Ovary (tissue), 9 donors: Measurements from ENCODE around the gene MED22. TPM values are rescaled to one million over a fixed set of nuclear protein-coding genes. Genes with fewer than 3 reads are reported as not detected.

ENCODE experiments used
- DNase-seq, 5 donors: peaks; one replicate each; pipeline ENCODE4 v3.0.0-alpha.2; 2019 to 2020
- H3K27ac ChIP-seq, 2 donors: fragments of 200-600 bp; one replicate each; pipeline versions ENCODE4 v1.5.1 to v1.8.0; 2019 to 2022
- H3K27me3 ChIP-seq: fragments of 200-600 bp; one replicate; pipeline ENCODE4 v1.8.0; 2022
- H3K36me3 ChIP-seq: fragments of 200-600 bp; sonication (generic); one replicate; pipeline ENCODE4 v1.5.1; 2019
- H3K4me1 ChIP-seq: one replicate; pipeline ENCODE4 v1.8.1; 2013; ENCODE audit warnings: mild to moderate bottlenecking, moderate library complexity; ENCODE audit not compliant: insufficient read depth
- H3K4me3 ChIP-seq: fragments of 200-600 bp; sonication (generic); one replicate; pipeline ENCODE4 v1.5.1; 2017
- H3K9me3 ChIP-seq, 2 donors: fragments of 200-600 bp in 1 of 2; sonication (generic) in 1 of 2; one replicate each; pipeline versions ENCODE4 v1.5.1 to v1.8.1; 2013 to 2019; ENCODE audit warnings: mild to moderate bottlenecking in 1 of 2, moderate library complexity in 1 of 2
- CTCF ChIP-seq, 3 donors: fragments of 450-650 bp in 2 of 3; fragments of 200-600 bp in 1 of 3; IDR thresholded peaks; one replicate each; pipeline versions ENCODE4 v1.5.1 to v1.8.0; 2016 to 2022; ENCODE audit warnings: antibody characterized with exemption in 3 of 3, mild to moderate bottlenecking in 1 of 3
- EP300 ChIP-seq: sonication (generic); formaldehyde crosslinking; IDR thresholded peaks from one replicate; pipeline ENCODE4 v1.6.1; 2017; ENCODE audit warnings: antibody characterized with exemption
- POLR2A ChIP-seq: fragments of 450-650 bp; IDR thresholded peaks from one replicate; pipeline ENCODE4 v1.6.1; 2017; ENCODE audit warnings: antibody characterized with exemption, mild to moderate bottlenecking, moderate library complexity
- WGBS, 3 donors: extraction: QIAGEN DNeasy Blood & Tissue Kit in 1 of 3; methylation state at CpG; one replicate each; pipeline versions ENCODE4 v1.1.5 to v1.1.7; 2013 to 2017; 5-methylcytosine and 5-hydroxymethylcytosine counted together
- intact Hi-C, 4 donors: fragments of 100-400 bp; cut with DNase I; formaldehyde crosslinking; loops; one replicate each; pipeline versions ENCODE4 v1.11.0 to v1.15.1; 2022 to 2023
- polyA plus RNA-seq, 2 donors: library from polyadenylated mRNA; stranded (reverse); fragments of 200-250 nt in 1 of 2; fragments of 350-450 nt in 1 of 2; fragmentation: Illumina TruSeq in 1 of 2; extraction: RNeasy Lipid Tissue Mini Kit (QIAGEN cat#74804) in 1 of 2; gene quantifications; one replicate each; pipeline ENCODE4 v1.2.3, GENCODE V29; 2013 to 2014
- total RNA-seq, 7 donors: library from RNA; depleted of rRNA in 2 of 7; stranded (reverse); fragments of >200 nt in 2 of 7; fragmentation: NEBNext Ultra II Directional in 3 of 7; extraction: Animal tissue kit (Norgen Biotek cat#: 25700) in 3 of 7; gene quantifications; one replicate each; pipeline versions ENCODE4 v1.1.0 to v1.2.4, GENCODE V29; 2016 to 2023
- donor health status: DM: no; HTN: no; CAD: no; lungs with moderate emphysema.
- donor health status: DM: no; HTN: no; CAD: no.
- donor health status: Bipolar disorder and iron deficiency.
- donor health status: DM: yes; HTN: yes; CAD: no.
- donor health status: DM: no; HTN: no; CAD: no.
- donor health status: DM: yes; HTN: yes; CAD: no.

MED22 gene
- total and polyA plus RNA-seq, 9 donors, result 8.3 to 43.8 (median 27.3) TPM

GRCh38 chr9:133355881-133356357, 8.0 kb upstream of the MED22 start:
- Histone ChIP-seq H3K4me3 (peak overlapping the region; percentile 77), H3K4me1 (peaks cover 6% of the 10 kb centered on the region), H3K27ac (peak overlapping the region in 1 of 2 donors; percentile 28), H3K9me3 (no peaks in the 10 kb centered on the region), H3K27me3 (no peaks in the 10 kb centered on the region), H3K36me3 (no peaks in the 10 kb centered on the region)
- DNase-seq, result no peak
- intact Hi-C loops, result no loop called here
- 1% methylated on average over 30 to 31 of the region's 31 CpGs for WGBS, 3 donors
- no peak for TF ChIP-seq EP300
- no peak for TF ChIP-seq POLR2A
- TF ChIP-seq CTCF (IDR thresholded peaks at IDR 0.05), result no peak

- H3K9me3 ChIP-seq, result no peaks in the 10 kb centered on the region
- H3K4me1 ChIP-seq, result peaks cover 6% of the 10 kb centered on the region
- H3K27ac ChIP-seq, result no peak overlapping the region
- H3K36me3 ChIP-seq, result no peaks in the 10 kb centered on the region
- H3K27me3 ChIP-seq, result no peaks in the 10 kb centered on the region
- H3K4me3 ChIP-seq, result no peak overlapping the region
- no peak for DNase-seq
- intact Hi-C loops, result no loop called here
- TF ChIP-seq EP300 (no peak), CTCF (IDR thresholded peaks at IDR 0.05) (no peak), POLR2A (no peak)
- WGBS, 3 donors, result 76 to 79% (median 78%) methylated on average over 7 of the region's 7 CpGs
Measured at GRCh38 chr9:133354766-133355165, 6.8 kb upstream of the MED22 start.

DNA sequence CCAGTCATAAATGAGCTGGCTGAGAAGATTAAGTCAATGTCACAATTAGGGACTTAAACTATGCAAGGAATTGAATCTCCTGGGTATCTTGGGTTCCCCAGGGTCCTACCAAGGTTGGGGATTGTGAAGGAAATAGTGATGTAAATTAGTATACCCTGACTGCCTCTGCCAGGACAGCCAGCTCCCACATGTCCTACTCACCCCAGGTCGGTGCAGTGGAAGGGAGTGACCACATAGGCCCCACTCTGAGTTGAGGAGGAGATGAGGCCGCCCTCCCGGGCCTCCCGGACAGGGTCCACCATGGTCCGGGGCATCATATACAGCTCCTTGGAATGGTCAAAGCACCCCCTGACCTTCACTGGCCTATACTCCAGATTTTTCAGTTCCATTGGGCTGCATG, 5.6 kb upstream of the MED22 start:
- H3K4me3 ChIP-seq, result no peak overlapping the region
- no peaks in the 10 kb centered on the region for H3K27me3 ChIP-seq
- no peaks in the 10 kb centered on the region for H3K36me3 ChIP-seq
- intact Hi-C loops, result no loop called here
- DNase-seq, result no peak
- TF ChIP-seq CTCF (IDR thresholded peaks at IDR 0.05), result no peak
- no peak for TF ChIP-seq EP300
- TF ChIP-seq POLR2A, result no peak
- no peaks in the 10 kb centered on the region for H3K9me3 ChIP-seq
- H3K4me1 ChIP-seq, result peaks cover 6% of the 10 kb centered on the region
- WGBS, 3 donors, result 54 to 61% (median 56%) methylated on average over 5 of the region's 5 CpGs
- no peak overlapping the region for H3K27ac ChIP-seq

DNA sequence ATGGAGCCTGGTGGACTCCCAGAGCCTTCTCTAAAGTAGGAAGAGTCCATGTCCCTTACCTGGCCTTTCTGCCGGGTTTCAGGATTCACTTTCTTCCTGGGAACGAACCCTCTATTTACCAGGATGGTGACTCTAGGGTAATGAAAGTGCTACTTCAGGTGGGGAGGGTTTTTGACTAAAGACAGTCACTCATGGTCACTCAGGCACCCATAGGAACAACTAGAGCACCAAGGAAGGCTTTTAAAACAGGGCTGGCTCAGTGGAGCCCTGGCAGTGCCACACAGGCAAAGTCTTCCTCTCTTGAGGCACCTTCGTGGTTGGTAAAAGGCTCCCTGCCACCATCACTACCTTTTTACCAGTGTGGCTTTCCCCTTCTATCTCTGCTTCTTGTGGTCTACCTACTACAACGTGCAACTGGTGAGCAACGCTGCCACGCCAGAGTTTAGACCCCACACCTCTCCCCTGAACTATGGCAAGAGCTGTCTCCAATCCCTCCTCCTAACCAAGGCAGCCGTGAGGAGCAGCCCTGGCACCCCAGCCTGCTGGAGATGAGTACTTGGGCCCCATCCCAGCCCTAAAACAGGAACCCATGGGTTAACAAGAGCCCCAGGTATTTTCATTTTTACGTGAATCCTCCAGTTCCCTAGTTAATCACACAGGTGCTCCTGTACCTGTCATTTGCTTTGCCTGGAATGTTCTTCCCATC, 4.9 kb upstream of the MED22 start:
- H3K36me3 ChIP-seq, result no peaks in the 10 kb centered on the region

More for the DNA sequence above, 4.9 kb upstream of the MED22 start:
- intact Hi-C loops, result no loop called here
- no peak for DNase-seq
- H3K4me1 ChIP-seq, result peaks cover 6% of the 10 kb centered on the region
- 48 to 55% (median 48%) methylated on average over 8 of the region's 8 CpGs for WGBS, 3 donors
- no peaks in the 10 kb centered on the region for H3K27me3 ChIP-seq
- no peaks in the 10 kb centered on the region for H3K9me3 ChIP-seq
- H3K27ac ChIP-seq, result no peak overlapping the region
- TF ChIP-seq POLR2A (no peak), EP300 (no peak), CTCF (IDR thresholded peaks at IDR 0.05) (no peak)
- no peak overlapping the region for H3K4me3 ChIP-seq
